Mesenchymal stem cell (in vitro differentiated cells and primary cell): ENCODE results near the gene KLHL1.

Experiments used
- DNase-seq: peaks from one replicate; pipeline ENCODE4 v3.0.0-alpha.2; 2013
- H2AFZ ChIP-seq: one replicate; pipeline ENCODE4 v1.6.1; 2013; ENCODE audit warnings: low read depth, mild to moderate bottlenecking, control low read depth, inconsistent platforms, low read length, moderate library complexity
- H2AK5ac ChIP-seq: 2 replicates; pipeline ENCODE4 v1.6.1; 2013; ENCODE audit warnings: low read length, moderate library complexity, mild to moderate bottlenecking, inconsistent platforms; ENCODE audit not compliant: severe bottlenecking
- H2BK120ac ChIP-seq: one replicate; pipeline ENCODE4 v1.6.1; 2013; ENCODE audit warnings: low read depth, mild to moderate bottlenecking, inconsistent platforms, low read length, moderate library complexity
- H2BK12ac ChIP-seq, 2 experiments: one replicate each; pipeline ENCODE4 v1.6.1; 2013; ENCODE audit warnings: inconsistent platforms in 2 of 2, low read length in 2 of 2, mild to moderate bottlenecking in 2 of 2, moderate library complexity in 2 of 2, control low read depth in 1 of 2
- H2BK15ac ChIP-seq: one replicate; pipeline ENCODE4 v1.6.1; 2013; ENCODE audit warnings: mild to moderate bottlenecking, low read depth, inconsistent platforms; ENCODE audit not compliant: poor library complexity, severe bottlenecking
- H2BK5ac ChIP-seq: 2 replicates; pipeline ENCODE4 v1.6.1; 2013; ENCODE audit warnings: low read depth, mild to moderate bottlenecking, low read length, control low read depth, inconsistent platforms; ENCODE audit not compliant: poor library complexity, severe bottlenecking
- H3K14ac ChIP-seq, 2 experiments: one replicate each; pipeline ENCODE4 v1.6.1; 2013; ENCODE audit warnings: inconsistent platforms in 2 of 2, low read length in 2 of 2, control low read depth in 1 of 2, mild to moderate bottlenecking in 1 of 2, moderate library complexity in 1 of 2
- H3K18ac ChIP-seq, 2 experiments: one replicate each; pipeline ENCODE4 v1.6.1; 2013; ENCODE audit warnings: inconsistent platforms in 2 of 2, low read length in 2 of 2, control low read depth in 1 of 2, low read depth in 1 of 2, mild to moderate bottlenecking in 1 of 2
- H3K23ac ChIP-seq, 2 experiments: one replicate each; pipeline ENCODE4 v1.6.1; 2013; ENCODE audit warnings: inconsistent platforms in 2 of 2, low read length in 2 of 2, mild to moderate bottlenecking in 2 of 2, moderate library complexity in 2 of 2, control low read depth in 1 of 2
- H3K27ac ChIP-seq: 2 replicates; pipeline ENCODE4 v1.5.1; 2013; ENCODE audit warnings: mild to moderate bottlenecking, moderate library complexity, low read length, control low read depth, inconsistent platforms; ENCODE audit not compliant: poor library complexity, severe bottlenecking
- H3K27me3 ChIP-seq, 2 experiments: 2 replicates each; pipeline versions ENCODE4 v1.6.1 to v1.7.0; 2013; ENCODE audit warnings: low read length in 2 of 2, mild to moderate bottlenecking in 2 of 2, moderate library complexity in 2 of 2, control low read depth in 1 of 2, inconsistent platforms in 1 of 2; ENCODE audit not compliant: control insufficient read depth in 1 of 2, insufficient read depth in 1 of 2
- H3K36me3 ChIP-seq, 2 experiments: 2 replicates each; pipeline versions ENCODE4 v1.6.1 to v1.7.0; 2013; ENCODE audit warnings: low read length in 2 of 2, control low read depth in 1 of 2, inconsistent platforms in 1 of 2, low read depth in 1 of 2, mild to moderate bottlenecking in 1 of 2; ENCODE audit not compliant: insufficient read depth in 2 of 2, control insufficient read depth in 1 of 2
- H3K4ac ChIP-seq, 2 experiments: one replicate each; pipeline ENCODE4 v1.6.1; 2013; ENCODE audit warnings: inconsistent platforms in 2 of 2, low read length in 2 of 2, mild to moderate bottlenecking in 2 of 2, moderate library complexity in 2 of 2, control low read depth in 1 of 2, low read depth in 1 of 2
- H3K4me1 ChIP-seq: 2 replicates; pipeline ENCODE4 v1.6.1; 2013; ENCODE audit warnings: low read depth, low read length, control low read depth; ENCODE audit not compliant: control insufficient read depth, insufficient read depth
- H3K4me2 ChIP-seq: 2 replicates; pipeline ENCODE4 v1.6.1; 2013; ENCODE audit warnings: low read length, mild to moderate bottlenecking, inconsistent platforms; ENCODE audit not compliant: poor library complexity, severe bottlenecking
- H3K4me3 ChIP-seq, 2 experiments: 2 replicates each; pipeline versions ENCODE4 v1.5.1 to v1.7.0; 2013; ENCODE audit warnings: low read length in 2 of 2, mild to moderate bottlenecking in 2 of 2, control low read depth in 1 of 2, low read depth in 1 of 2; ENCODE audit not compliant: insufficient read depth in 1 of 2
- H3K79me1 ChIP-seq: replicated peaks from 2 replicates; pipeline ENCODE4 v1.6.1; 2013; ENCODE audit warnings: mild to moderate bottlenecking, control low read depth, low read length, inconsistent platforms; ENCODE audit not compliant: poor library complexity, severe bottlenecking
- H3K9ac ChIP-seq: 2 replicates; pipeline ENCODE4 v1.7.0; 2013; ENCODE audit warnings: mild to moderate bottlenecking, low read length, moderate library complexity
- H3K9me3 ChIP-seq: 2 replicates; pipeline ENCODE4 v1.7.0; 2013; ENCODE audit warnings: mild to moderate bottlenecking, low read length; ENCODE audit not compliant: control insufficient read depth
- H4K8ac ChIP-seq: one replicate; pipeline ENCODE4 v1.6.1; 2013; ENCODE audit warnings: inconsistent platforms, mild to moderate bottlenecking, low read length, moderate library complexity
- H4K91ac ChIP-seq: one replicate; pipeline ENCODE4 v1.6.1; 2013; ENCODE audit warnings: mild to moderate bottlenecking, low read length, inconsistent platforms
- WGBS: methylation state at CpG from one replicate; pipeline ENCODE4 v1.1.7; 2013; ENCODE audit warnings: mixed read lengths; 5-methylcytosine and 5-hydroxymethylcytosine counted together

KLHL1 gene

GRCh38 chr13:69997061-69997460, 111.2 kb downstream of the KLHL1 start:
- Histone ChIP-seq H3K79me1 (no peaks in the 10 kb centered on the region), H3K9me3 (peaks cover 11% of the 10 kb centered on the region), H2BK120ac (no peak overlapping the region), H3K27ac (no peak overlapping the region), H3K4me1 (no peaks in the 10 kb centered on the region), H3K4me3 (no peak overlapping the region), H2AFZ (no peak overlapping the region), H3K23ac (no peak overlapping the region), H2AK5ac (no peak overlapping the region), H4K8ac (no peak overlapping the region), H3K4ac (no peak overlapping the region), H3K27me3 (no peaks in the 10 kb centered on the region), H2BK15ac (no peak overlapping the region), H3K36me3 (no peaks in the 10 kb centered on the region), H3K9ac (no peak overlapping the region), H2BK5ac (no peak overlapping the region), H3K18ac (no peak overlapping the region), H2BK12ac (no peak overlapping the region), H4K91ac (no peak overlapping the region), H3K4me2 (no peak overlapping the region), H3K14ac (no peak overlapping the region)
- DNase-seq = no peak
- WGBS = 87% methylated on average over 4 of the region's 4 CpGs

- H3K23ac ChIP-seq = no peak overlapping the region
- H3K9me3 ChIP-seq = peaks cover 4% of the 10 kb centered on the region
- no peak overlapping the region for H3K14ac ChIP-seq
- H3K4me1 ChIP-seq = no peaks in the 10 kb centered on the region
- no peaks in the 10 kb centered on the region for H3K79me1 ChIP-seq
- H2AK5ac ChIP-seq = no peak overlapping the region
- no peak overlapping the region for H2BK12ac ChIP-seq
- no peak overlapping the region for H4K91ac ChIP-seq
- DNase-seq = peak; percentile 16
- no peak overlapping the region for H2AFZ ChIP-seq
- H4K8ac ChIP-seq = no peak overlapping the region
- H3K27ac ChIP-seq = no peak overlapping the region
- no peak overlapping the region for H2BK15ac ChIP-seq
- no peak overlapping the region for H3K18ac ChIP-seq
- H3K36me3 ChIP-seq = no peaks in the 10 kb centered on the region
- no peak overlapping the region for H2BK5ac ChIP-seq
- H3K27me3 ChIP-seq = no peaks in the 10 kb centered on the region
- no peak overlapping the region for H2BK120ac ChIP-seq
- H3K4me2 ChIP-seq = no peak overlapping the region
- H3K9ac ChIP-seq = no peak overlapping the region
- H3K4ac ChIP-seq = no peak overlapping the region
- no peak overlapping the region for H3K4me3 ChIP-seq
Observed at GRCh38 chr13:69980799-69981198, 127.5 kb downstream of the KLHL1 start.

- no peak overlapping the region for H3K4ac ChIP-seq
- H4K8ac ChIP-seq = no peak overlapping the region
- H3K4me3 ChIP-seq = no peak overlapping the region
- no peak overlapping the region for H2BK15ac ChIP-seq
- H3K18ac ChIP-seq = no peak overlapping the region
- 79% methylated on average over 1 of the region's 2 CpGs for WGBS
- no peak overlapping the region for H2AFZ ChIP-seq
- H2BK5ac ChIP-seq = no peak overlapping the region
- H3K27ac ChIP-seq = no peak overlapping the region
- no peak overlapping the region for H3K23ac ChIP-seq
- no peak overlapping the region for H3K14ac ChIP-seq
- peaks cover 4% of the 10 kb centered on the region for H3K9me3 ChIP-seq
- H4K91ac ChIP-seq = no peak overlapping the region
- DNase-seq = no peak
- no peak overlapping the region for H3K4me2 ChIP-seq
- H3K9ac ChIP-seq = no peak overlapping the region
- H3K27me3 ChIP-seq = no peaks in the 10 kb centered on the region
- H2BK12ac ChIP-seq = no peak overlapping the region
- H3K79me1 ChIP-seq = no peaks in the 10 kb centered on the region
- no peak overlapping the region for H2BK120ac ChIP-seq
- no peaks in the 10 kb centered on the region for H3K4me1 ChIP-seq
- H2AK5ac ChIP-seq = no peak overlapping the region
- no peaks in the 10 kb centered on the region for H3K36me3 ChIP-seq
Observed at GRCh38 chr13:69975496-69975895, 132.8 kb downstream of the KLHL1 start.

- H3K4me2 ChIP-seq = no peak overlapping the region
- no peak overlapping the region for H4K91ac ChIP-seq
- H3K23ac ChIP-seq = no peak overlapping the region
- no peak overlapping the region for H3K14ac ChIP-seq
- no peak overlapping the region for H2AFZ ChIP-seq
- H3K4ac ChIP-seq = peak overlapping the region in 1 of 2 experiments; percentile 59
- no peaks in the 10 kb centered on the region for H3K9me3 ChIP-seq
- H3K18ac ChIP-seq = peak overlapping the region; percentile 40 to 67
- no peak overlapping the region for H2BK5ac ChIP-seq
- H3K36me3 ChIP-seq = no peaks in the 10 kb centered on the region
- H2BK120ac ChIP-seq = no peak overlapping the region
- H4K8ac ChIP-seq = peak overlapping the region; percentile 82
- H3K4me3 ChIP-seq = no peak overlapping the region
- no peak overlapping the region for H3K9ac ChIP-seq
- H2BK15ac ChIP-seq = no peak overlapping the region
- no peaks in the 10 kb centered on the region for H3K27me3 ChIP-seq
- H3K27ac ChIP-seq = no peak overlapping the region
- H3K79me1 ChIP-seq = no peaks in the 10 kb centered on the region
- 0% methylated on average over 2 of the region's 2 CpGs for WGBS
- DNase-seq = peak; percentile 85
- no peak overlapping the region for H2AK5ac ChIP-seq
- no peaks in the 10 kb centered on the region for H3K4me1 ChIP-seq
- H2BK12ac ChIP-seq = peak overlapping the region; percentile 2 to 32
Observed at GRCh38 chr13:69970520-69970919, 137.7 kb downstream of the KLHL1 start.
